HL-60/S4 (cell line): ENCODE results near the gene MEAK7.

Source experiments
- in situ Hi-C: fragments of 300-500 bp; cut with MboI; formaldehyde crosslinking; loops from 2 replicates; pipeline ENCODE4 v1.14.3; 2022; ENCODE audit warnings: low sequenced_read_pairs

MEAK7 gene

DNA sequence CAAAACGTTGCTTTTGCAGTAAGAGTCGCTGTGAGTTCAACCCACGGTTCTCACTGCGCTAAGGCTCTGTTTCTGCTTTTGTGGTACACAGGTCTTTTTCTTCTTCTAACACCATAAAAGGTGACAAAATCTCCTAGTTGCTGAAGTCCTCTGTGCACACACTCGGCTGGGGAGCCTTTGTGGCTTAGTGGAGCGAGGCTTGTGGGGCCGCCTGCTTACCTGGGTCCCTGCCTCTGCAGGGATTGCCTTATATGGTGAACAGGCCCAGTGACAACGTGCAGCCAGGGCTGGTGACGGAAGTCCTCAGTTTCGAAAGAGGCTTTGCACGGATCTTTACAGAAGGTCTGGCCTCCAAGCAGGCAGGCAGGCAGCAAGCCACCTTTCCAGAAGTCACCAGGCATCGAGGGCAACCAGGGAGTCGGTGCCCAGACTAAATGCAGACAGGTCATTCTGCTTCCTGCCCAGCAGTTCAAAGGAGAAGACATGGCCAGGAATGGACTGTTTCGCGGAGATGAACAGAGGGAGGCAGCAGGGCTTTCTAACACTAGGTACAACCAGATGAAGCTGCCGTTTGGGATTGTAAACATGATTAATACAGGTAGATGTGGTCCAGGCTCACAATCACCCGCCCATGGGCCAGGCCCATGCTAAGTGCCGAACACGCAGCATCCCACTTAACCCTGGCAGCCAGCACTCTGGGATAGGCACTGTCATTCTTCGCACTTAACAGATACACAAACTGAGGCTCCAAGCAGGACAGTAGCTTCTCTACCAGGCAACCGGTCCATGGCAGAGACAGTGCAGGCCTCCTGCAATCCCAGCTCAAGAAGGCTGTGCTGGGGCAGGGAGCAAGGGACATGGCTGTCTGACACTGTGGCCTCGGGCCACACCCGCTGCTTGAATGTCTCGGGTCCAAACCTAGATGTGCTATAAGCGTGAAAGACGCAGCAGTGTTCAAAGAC, 10.7 kb upstream of the MEAK7 start:
- in situ Hi-C loops: loop anchor here (5.0 to 25.0 kb wide), 3 partner anchors 107 to 447 kb away; no protein-coding TSS in a partner anchor

DNA sequence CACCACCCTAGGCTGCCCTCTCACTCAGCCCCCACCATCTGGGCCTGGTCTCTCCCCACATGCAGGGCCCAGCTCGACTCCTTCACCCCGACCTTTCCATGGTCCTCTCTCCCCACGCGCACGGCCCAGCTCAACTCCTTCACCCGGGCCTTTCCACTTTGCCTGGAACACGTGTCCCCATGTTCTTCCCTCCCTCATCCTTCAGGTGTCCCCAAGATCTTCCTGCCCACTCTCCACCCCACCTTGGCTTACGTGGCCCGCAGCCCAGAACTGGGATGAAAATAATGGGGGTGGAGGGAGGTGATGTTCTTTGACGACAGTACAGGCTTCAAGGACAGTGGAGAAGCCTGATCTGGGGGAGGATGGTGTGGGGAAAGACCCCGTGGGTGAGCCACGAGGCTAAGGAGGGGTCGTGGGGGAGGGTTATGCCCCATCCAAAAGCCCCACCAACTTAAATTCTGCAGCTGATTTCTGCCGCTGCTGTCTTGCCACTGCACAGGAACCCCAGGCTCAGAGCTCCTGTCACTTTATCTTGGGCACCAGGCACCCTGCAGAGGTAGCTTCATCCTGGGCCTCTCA, 9.9 kb upstream of the MEAK7 start:
- in situ Hi-C loops: loop anchor here (5.0 to 25.0 kb wide), 3 partner anchors 108 to 448 kb away; no protein-coding TSS in a partner anchor

DNA sequence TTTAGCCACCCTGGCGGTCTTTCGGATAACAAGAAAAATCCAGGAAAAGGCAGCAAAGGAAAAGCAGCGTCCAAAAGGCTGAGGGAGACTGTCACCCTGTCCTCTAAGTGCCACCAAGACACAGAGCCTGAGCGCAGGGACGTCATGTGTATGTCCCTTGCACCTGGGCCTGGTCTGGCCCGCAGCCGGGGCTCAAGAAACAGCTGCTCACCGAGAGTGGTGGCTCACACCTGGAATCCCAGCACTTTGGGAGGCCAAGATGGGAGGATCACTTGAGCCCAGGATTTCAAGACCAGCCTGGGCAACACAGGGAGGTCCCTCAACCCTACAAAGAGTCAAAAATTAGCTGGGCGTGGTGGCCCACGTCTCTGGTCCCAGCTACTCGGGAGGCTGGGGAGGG, 9.2 kb upstream of the MEAK7 start:
- in situ Hi-C loops: loop anchor here (5.0 to 25.0 kb wide), 3 partner anchors 109 to 449 kb away; no protein-coding TSS in a partner anchor

DNA sequence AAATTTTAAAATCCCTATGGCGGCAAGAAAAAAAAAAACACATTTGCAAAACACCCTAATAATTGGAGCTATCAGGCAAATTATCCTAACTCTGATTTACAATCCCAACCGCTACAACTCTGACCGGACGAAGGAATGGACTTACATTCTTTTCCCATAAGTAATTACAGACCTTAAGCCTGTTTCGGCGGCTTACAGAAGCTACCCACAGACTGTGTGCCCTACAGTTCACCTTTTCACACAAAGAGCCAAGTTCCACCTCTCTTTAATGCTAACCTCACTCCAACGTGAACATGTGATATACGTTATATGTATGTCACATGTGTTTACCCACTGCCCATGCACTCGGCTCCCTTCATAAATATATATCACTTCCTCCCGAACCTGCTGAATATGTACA, 8.7 kb upstream of the MEAK7 start:
- in situ Hi-C loops: loop anchor here (5.0 to 25.0 kb wide), 3 partner anchors 109 to 449 kb away; no protein-coding TSS in a partner anchor

DNA sequence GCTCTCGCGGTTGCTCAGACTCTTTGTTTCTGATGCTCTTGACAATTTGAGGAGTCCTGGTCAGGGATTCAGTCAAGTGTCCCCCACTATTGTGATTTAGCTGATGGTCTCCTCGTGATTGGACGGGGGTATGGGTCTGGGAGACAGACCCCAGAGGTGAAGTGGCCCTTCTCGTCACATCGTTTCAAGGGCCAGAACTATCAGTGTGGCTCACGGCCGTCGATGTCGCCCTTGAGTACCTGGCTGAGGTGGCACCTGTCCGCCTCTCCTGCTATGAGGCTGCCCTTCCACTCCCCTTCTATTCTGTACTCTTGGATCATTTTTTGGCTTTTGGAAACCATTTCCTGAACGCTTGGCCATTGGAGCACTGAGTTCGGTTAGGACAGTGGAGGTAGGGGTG, 7.4 kb upstream of the MEAK7 start:
- in situ Hi-C loops: loop anchor here (5.0 to 25.0 kb wide), 3 partner anchors 110 to 450 kb away; no protein-coding TSS in a partner anchor

DNA sequence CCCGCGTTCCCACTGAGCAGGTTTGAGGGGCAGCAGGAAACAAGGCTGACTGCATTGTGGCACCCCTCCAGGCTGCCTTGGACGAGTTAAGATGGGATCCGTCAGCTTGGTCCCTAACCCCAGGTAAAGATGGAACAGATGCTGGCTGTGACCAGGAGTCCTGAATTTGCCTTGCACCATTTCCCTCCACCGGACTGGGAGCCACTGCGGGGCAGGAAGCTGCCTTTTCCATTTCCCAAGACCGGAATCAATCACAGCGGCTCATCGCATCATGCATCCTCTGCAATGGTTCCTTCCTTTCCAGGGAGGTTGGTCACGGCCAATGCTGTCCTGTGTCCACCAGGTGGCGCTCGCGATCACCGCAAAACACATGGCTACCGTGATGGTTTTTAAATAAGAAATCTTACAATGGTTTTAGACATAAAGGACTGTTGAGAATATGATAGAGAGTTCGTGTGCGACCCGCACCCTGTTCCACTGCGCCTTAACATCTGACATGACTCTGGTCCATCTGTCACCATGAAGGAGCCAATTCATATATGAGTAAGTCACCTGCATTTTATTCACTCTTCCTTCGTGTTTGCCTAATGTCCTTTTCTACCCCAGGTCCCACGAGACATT, 6.8 kb upstream of the MEAK7 start:
- in situ Hi-C loops: loop anchor here (5.0 to 25.0 kb wide), 3 partner anchors 111 to 451 kb away; no protein-coding TSS in a partner anchor

DNA sequence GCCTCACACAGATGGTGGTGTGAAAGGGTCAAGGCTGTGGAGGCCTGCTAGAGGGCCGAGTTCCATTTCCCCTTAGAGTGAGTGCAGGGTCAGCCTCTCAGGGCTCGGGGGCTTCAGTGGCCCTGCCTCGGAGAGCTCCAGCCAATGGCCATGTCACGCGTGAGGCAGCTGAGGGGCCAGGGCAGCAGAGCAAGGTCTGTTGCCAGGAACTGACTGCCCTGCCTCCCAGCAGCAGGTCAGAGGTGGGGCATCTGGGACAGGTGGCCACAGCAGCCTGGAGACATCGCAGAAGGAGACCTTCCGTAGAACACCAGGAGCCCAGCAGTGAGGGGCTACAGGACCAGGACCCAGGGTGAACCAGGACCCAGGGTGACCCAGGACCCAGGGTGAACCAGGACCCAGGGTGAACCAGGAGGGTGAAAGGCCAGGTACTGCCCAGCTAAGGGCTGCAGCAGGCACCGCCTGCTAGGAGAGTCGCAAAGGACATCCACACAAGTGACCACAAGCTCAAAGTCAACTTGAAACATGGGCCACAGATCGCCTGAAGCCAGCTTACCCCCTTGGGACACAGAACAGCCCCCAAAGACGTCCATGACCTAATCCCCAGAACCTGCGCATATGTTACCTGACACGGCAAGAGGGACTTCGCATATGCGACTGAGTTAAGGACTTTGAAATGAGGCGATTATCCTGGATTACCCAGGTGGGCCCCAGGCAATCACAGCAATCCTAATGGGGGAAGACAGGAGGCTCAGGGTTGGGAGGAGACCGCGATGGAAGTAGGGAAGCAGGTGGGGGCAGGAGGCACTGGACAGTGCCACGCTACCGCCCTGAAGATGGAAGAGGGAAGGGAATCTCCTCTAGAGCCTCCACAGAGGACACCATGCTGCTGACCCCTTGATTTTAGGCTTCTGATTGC, 4.8 kb upstream of the MEAK7 start:
- in situ Hi-C loops: loop anchor here (25.0 kb wide), 1 partner anchor 453 kb away; no protein-coding TSS in a partner anchor

DNA sequence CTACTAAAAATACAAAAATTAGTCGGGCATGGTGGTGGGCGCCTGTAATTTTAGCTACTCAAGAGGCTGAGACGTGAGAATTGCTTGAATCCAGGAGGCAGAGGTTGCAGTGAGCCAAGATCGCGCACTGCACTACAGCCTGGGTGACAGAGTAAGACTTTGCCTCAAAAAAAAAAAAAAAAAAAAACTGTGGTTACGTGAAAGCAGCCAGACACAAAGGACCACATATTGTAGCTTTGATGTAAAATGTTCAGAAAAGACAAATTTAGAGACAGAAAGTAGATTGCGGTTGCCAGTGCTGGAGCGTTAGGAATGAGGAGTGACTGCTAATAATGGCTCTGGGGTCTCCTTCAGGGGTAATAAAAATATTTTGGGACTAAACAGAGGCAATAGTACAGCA, 4.0 kb upstream of the MEAK7 start:
- in situ Hi-C loops: loop anchor here (25.0 kb wide), 1 partner anchor 454 kb away; no protein-coding TSS in a partner anchor

DNA sequence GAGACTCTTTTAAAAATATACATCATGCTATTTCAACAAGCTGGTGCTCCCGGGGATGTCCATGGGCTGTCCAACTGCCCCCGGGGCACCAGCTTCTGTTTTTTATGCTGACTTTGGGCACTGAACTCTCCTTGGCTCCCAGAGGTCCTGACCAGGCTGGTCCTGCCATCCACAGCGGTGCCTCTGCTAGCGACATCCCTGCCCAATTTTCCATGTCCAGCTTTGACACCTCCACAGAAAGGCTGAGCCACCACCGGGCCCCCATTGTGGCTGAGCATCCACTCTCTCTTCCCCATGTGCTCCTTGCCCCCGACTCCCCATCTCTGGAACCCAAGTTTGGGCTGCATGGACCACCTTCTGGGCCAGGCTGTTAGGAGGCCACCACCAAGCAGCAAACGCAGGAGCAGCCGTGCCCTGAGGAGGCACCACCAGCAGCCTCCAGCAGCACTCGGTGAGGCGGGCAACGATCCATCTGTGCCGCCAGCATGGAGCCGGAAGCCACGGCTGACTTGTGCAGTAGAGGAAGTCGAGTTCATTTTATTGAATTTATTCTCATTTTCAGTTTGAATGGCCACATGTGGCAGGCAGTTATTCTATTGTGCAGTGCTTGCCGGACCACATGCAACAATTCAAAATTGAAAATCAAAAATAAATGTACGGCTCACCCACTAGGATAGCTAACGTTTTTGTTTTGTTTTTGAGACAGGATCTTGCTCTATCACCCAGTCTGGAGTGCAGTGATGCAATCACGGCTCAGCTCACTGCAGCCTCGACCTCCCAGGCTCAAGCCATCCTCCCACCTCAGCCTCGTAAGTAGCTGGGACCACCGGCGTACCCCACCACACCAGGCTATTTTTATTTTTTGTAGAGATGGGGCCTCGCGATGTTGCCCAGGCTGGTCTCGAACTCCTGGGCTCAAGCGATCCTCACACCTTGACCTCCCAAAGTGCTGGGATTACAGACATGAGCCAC, 2.8 kb upstream of the MEAK7 start:
- in situ Hi-C loops: loop anchor here (25.0 kb wide), 1 partner anchor 455 kb away; no protein-coding TSS in a partner anchor

DNA sequence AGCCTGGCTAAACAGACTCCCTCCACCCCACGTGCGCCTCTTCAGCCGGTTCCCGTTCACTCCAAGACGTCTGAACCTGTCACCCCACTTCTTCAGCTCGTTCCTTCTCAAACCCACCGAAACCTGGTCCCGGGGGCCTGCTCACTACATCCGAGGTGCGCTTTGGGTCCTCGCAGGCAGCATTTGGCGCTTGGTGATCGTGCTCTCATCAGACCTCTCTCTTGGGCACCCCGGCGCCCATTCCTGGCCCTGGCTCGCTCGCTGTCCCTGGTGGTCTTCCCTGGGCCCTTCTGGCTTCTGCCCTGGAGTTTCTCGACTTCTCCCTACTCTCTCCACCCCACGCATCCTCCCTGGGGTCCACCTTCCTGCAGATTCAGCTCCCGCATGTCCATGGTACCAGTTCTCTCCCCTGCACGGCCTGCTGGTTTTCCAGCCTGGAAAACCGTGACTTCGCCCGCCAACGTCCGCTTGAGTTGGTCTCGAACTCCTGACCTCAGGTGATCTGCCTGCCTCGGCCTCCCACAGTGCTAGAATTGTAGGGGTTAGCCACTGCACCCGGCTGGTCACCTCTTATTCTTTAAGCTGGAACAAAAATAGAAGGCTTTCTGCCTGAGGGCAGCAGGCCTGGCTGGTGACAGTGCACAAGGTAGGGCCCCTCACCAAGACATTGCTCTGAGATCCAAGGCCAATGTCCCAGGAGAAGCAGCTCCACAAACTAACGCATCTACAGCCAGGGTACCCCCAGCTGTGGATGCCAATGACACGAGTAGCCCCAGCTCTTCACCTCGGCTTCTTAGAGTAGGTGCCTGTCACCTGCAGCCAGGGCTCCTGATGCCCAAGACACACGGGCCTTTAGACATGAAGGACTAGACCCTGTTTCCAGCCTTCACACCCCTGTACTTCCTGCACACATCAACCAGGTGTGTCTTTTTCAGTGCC, 1.1 kb upstream of the MEAK7 start:
- in situ Hi-C loops: loop anchor here (25.0 kb wide), 1 partner anchor 457 kb away; no protein-coding TSS in a partner anchor

DNA sequence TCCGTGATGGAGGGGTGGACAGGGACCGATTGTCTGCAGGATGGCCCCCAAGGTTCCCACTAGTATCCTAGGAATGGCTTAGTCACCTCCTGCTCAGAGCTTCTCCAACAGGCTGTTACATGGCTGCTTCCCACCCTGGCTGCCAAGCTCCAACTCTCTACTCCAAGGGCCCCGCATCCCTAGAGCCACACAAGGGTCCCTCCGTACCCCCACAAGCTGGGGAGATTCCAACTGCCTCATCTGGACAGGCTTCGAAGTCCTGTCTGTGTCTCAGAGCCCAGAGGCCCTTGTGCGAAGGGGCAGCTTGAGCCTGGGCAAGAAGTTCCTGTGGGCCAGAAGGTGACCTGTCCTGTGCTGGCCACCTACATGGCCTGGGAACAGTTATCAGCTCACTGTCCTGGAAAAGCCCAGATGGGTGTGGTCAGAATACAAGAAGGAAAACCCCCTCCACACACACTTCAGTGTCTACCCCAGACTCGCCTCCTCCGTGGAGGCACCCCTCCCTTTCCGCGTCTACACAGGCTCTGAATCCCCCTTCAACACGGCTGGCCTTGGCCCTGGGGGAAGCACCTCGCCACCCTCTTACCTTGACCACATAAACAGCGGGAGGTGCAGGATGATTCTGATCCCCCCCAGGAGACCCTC, 586 bp downstream of the MEAK7 start:
- in situ Hi-C loops: loop anchor here (25.0 kb wide), 1 partner anchor 458 kb away; no protein-coding TSS in a partner anchor

DNA sequence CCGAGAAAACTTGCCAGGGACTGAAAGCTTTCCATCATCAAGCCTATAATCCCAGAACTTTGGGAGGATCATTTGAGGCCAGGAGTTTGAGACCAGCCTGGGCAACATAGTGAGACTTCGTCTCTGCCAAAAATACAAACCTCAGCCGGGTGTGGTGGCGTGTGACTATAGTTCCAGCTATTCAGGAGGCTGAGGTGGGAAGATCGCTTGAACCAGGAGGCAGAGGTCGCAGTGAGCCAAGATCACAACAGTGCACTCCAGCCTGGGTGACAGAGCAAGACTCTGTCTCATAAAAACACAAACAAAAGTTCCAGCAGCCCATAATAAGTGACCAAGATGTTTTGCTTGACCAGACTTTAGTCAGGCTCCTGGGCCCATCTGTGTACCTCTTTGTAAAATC, 1.9 kb downstream of the MEAK7 start:
- in situ Hi-C loops: loop anchor here (25.0 kb wide), 1 partner anchor 460 kb away; no protein-coding TSS in a partner anchor

DNA sequence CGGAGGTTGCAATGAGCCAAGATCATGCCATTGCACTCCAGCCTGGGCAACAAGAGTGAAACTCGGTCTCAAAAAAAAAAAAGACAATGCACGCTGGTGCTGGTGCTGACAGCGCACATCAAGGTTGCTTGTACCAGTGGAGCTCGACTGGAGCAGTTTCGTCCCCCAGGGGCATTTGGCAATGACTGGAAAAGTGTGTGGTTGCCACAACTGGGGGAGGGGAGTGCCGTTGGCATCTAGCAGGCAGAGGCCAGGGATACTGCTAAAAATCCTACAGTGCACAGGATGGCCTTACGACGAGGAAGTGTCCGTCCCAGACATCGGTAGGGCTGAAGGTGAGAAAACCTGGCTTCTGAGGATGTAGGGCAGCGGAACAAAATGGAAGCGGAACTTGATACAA, 2.4 kb downstream of the MEAK7 start:
- in situ Hi-C loops: loop anchor here (25.0 kb wide), 1 partner anchor 460 kb away; no protein-coding TSS in a partner anchor

DNA sequence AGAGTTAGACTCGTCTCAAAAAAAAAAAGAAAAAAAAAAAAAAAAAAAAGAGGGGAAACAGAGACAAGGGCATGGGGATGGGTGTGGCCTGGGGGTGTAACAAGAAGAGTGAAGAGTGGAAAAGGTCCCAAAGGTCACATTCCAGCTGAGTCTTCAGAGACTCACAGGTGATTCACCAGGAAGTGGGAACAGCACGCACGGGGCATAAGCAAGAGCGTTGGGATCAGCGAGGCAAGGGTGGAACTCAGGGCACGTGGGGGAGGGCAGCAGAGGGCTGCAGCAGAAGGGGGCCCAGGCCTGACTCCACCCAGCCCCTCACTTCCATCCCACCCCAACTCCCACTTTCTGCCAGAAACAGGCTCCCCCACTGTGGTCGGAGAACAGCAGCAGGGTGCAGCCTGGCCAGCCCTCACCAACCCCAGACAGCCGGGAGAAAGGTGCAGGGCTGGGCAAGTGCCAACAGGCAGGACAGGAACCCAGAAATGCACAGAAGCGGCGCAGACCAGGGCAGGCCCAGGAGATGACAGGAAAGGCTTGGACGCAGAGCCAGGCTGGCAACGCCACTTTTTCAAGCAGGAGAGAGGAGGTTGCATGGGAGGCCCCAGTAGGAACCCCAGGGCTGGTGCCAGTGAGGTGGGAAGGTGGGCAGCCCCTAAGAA, 3.3 kb downstream of the MEAK7 start:
- in situ Hi-C loops: loop anchor here (25.0 kb wide), 1 partner anchor 461 kb away; no protein-coding TSS in a partner anchor

DNA sequence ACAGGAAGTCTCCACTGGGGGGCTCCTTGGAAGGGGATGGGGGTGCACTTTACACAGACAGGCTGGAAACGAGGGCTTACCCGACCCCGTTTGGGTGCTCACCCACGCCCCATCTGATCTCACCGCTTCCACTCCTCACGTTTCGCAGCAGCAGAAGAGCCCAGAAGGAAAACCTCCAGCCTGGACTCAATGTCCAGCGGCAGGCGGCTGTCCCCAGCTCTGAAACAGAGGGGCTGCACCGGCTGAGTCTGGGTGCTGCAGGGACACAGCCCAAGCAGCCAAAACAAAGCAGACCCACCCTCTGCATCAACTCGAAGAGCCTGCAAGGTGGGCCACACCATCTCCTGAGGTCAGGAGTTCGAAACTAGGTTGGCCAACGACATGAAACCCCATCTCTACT, 3.9 kb downstream of the MEAK7 start:
- in situ Hi-C loops: loop anchor here (25.0 kb wide), 1 partner anchor 462 kb away; no protein-coding TSS in a partner anchor

DNA sequence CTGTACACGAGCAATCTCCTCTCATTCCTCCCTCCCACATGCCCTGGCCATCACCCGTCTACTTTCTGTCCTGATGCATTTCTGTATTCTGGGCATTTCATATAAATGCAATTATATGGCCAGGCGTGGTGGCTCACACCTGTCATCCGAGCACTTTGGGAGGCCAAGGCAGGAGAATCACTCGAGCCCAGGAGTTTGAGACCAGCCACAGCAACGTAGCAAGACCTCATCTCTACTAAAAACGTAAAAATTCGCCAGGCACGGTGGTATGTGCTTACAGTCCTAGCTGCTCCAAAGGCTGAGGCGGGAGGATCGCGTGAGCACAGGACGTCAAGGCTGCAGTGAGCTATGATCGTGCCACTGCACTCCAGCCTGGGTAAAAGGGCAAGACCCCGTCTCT, 4.8 kb downstream of the MEAK7 start:
- in situ Hi-C loops: loop anchor here (25.0 kb wide), 3 partner anchors 212 to 537 kb away; partner anchors contain the start of genes NECAB2, OSGIN1 and WFDC1
